Measurements from ENCODE around the gene GTSE1.
A peak's percentile ranks its signal among the peaks of the same experiment; 100 is the strongest.

The GTSE1 gene

DNA sequence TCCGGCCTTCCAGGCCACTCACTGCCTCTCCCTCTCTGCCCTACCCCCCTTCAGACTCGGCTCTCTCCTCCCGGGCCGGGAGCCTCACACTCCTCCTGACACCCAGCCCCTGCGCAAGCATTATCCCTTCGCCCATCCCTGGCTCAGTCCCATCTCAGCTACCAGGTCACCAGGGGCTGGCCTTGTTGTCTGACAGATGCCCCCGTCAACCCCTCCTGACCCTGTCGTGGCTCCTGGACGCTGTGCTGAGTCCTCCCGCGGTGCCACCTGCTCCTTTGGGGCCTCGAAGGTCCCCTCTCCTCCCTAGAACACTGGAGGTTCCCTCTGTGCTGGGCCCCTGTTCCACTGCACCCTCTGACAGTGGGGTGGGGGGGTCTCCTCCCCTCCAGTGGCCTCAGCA lies 71.8 kb downstream of the GTSE1 start:
- DNase-seq: no peak

DNA sequence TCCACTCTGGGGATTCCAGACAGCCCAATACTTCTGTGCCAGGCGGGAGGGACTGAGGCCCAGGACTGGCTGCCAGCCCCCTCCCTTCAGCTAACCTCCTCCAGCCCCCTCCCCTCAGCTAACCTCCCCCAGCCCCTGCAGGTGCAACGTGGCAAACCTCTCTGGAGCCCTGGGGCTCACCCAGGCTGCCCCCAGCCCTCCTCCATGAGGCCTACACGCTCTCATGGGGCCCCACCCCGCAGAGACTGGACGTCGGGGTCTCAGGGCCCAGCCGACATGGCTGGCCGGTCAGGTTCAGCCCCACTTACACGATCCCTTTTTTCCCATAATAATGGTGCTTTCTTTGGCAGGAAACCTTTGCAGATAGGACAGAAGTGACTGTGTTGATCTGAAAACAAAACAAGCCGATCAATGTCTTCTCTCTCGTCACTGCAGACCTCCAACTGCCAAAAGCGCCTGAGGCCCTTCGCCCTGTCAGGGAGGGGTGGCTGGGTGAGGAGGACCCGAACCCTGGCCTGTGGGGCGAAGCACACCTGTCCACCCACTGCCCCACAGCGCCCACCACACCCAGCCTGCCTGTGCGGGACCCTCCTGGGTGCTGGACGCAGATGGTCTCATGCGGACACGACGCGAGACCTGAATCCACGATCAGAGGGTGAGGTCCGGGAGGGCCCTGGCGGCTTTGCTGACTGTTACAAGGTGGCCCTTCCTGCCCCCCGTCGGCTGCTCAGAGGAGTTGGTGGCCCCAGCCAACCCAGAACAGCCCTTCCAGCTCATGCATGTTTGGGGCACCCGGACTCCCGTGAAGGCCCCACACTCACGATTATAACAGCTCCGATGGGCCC lies 72.4 kb downstream of the GTSE1 start:
- no peak for DNase-seq

DNA sequence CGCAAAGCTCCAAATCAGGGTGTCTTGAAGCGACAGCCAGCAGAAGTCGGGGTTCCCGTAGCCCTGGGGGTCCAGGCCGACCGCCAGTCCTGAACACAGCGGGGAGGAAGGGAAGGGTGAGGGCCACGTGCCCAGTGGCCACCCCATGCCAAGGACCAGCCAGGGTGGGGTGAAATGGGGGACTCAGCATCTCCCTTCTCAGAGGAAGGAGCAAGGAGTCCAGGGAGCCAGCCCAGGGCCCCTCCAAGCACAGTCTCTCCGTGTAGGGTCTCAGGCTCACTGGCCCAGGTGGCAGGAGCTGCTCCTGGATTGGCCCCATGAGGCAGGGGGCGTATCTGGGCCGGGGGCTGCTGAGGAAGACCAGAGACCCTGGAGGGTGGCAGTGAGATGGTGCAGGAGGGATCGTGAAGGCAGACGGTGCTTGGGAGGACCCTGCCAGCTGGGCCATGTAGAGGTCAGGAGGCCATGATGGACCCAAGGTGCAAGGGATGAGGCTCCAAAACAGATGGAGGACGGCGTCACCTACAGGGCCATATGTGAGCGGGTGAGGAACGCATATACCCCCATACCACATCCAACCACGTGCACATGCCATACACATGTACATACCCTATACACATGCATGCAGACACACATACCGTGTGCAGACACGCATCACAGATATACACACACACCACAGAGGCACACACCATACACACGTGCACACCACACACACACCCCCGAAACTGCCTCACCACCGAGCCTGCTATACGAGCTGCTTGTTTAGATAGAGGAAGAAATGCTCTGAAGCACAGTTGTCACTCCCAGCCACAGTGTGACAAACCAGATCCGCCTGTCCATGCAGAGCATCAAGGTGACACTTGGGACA lies 73.3 kb downstream of the GTSE1 start:
- no peak for DNase-seq

DNA sequence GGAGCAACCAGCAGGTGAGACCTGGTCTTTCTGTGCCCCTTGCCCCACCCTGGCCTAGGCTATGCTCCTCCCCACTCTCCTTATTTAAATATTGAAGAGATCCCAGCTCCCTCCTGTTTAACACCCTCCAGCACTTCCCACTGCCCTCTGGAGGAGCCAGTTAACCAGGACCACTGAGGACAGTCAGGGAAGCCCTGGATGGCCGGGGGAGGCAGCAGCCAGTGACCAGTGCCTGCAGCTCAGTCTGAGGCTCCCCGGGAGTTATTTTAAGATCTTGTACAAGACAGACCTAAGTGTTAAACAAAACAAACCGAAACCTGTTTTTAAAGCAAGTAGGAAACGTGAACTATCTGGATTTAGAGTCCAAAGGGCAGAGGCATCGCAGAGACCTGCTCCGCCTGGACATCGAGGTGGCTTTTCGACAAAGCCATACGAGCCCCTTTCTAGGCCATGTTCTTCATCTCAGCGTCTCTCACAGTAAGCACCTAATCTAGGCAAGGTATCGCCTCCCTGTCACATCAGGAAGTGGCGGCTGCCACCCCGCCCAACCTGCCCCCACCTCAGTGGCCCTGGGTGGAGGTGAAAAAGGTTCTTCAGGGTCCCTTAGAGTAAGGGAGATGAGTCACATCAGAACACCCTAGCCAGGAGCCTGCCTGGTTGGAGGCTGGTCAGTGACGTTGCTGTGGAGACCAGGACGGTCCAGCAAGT lies 74.1 kb downstream of the GTSE1 start:
- peak; percentile 22 for DNase-seq

DNA sequence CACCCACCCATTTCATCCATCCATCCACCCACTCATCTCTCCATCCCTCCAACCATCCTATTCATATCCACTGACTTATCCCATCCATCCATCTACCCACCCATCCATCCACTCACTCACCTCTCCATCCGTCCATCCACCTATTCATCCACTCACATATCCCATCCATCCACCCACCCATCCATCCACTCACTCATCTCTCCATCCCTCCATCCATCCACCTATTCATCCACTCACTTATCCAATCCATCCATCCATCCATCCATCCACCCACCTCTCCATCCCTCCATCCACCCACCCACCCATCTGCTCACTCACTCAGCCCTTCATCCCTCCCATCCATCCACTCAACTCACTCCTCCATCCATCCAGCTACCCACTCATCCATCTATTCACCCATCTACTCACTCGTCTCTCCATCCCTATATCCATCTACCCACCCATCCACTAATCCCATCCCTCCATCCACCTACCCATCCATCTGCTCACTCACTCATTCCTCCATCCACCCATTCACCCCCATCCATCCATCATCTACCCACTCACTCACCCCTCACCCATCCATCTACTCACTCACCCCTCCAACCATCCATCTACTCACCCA lies 75.1 kb downstream of the GTSE1 start:
- no peak for DNase-seq

DNA sequence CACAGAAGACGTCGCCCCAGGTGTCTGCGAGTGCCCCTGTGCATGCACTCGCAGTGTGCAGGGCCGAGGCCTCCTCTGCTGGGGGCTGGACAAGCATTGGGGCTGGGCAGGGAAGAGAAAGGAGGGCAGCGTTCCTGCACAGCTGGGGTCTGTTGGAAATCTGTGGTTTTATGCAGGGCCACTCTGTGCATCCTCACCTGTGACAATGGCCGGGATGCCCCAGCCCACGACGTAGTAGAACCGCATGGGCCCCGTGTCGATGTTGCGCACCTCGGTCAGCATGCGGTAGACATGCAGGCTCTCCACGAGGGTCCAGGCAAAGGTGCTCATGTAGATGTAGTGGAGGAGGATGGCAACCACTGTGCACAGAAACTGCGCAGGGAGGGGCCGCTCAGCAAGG lies 76.0 kb downstream of the GTSE1 start:
- no peak for DNase-seq

DNA sequence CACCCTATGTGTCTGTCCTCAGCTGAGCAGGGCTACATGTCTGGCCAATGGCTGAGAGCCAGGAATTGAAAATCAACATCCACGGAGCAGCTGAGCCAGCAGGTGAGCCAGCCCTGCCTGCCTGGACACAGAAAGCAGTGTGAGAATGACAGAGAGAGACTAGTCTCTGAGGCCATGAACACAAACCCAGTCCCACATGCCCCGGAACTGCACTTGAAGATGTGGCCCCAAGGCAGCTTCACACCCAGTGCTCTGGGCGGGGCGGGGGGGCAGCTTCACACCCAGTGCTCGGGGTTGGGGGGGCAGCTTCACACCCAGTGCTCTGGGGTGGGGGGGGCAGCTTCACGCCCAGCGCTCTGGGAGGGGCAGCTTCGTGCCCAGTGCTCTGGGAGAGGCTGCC lies 76.5 kb downstream of the GTSE1 start:
- DNase-seq: no peak

DNA sequence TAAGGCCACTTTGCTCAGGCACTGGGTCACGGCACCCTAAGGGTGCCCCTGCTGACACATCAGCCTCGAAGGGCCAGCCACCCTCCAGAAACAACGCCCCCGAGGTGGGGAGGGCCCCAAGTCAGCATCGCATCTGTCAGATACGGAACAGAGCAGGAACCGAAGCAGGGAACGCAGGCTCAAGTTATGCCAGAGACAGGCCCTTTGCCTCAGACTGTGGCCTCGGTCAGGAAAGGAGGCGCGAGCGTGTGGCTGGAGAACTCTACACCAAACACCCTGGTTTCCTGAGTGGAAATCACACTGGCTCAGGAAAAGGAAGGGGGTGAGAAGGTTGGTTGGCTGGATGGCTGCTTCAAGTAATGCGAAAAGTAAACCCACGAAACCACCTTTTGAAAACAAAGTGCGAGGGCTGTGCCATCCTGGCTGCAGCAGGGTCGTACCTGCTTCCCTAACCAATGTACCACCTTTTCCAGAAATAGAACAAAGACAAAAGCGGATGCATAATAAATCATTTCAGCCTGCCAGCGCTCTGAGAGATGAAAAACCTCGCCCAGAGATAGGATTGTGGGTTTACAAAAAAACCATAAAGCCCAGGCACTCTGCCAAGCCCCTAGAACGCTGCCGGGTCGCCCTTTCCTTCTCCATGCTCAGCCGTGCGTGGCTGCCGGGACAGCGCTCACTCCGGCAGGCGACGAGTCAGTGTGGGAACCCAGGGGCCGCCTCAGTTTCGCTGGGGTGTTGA lies 77.4 kb downstream of the GTSE1 start:
- no peak for DNase-seq

DNA sequence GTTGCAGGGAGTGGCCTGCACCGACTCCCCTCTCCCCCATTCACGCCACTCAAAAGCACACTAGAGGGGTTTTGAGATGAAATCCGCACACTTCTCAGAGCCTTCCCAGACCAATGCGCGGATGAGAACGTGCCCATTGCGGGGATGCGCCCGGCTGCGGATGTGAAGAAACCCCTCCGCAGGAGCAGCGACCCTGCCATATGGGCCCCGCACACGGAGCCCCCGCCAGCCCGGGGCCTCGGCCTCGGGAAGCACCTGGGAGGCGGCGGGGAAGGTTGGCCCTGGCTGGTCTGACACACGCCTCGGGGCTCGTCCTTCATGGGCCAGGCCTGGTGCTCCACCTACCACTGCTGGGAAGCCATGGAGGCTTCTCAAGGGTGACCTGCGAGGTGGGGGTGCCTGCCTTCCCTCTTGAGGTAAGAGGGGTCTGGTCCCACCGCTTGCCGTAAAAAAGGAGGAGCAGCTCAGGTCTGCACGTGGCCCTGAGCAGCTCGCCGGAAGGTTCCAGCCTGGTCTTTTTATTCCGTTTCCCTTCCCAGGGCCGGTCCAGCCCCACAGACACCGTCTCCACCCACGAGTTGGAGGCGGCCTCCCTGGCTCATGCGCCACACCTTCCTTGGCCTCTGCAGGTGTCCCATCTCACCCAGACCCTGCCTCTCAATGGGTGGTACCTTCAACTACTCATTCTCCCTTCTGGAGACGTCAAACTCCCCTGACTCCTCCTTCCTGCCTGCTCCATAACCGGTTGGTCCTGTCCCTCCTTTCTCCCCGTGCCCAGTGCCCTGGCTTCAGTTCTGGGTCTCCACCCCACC lies 78.2 kb downstream of the GTSE1 start:
- no peak for DNase-seq

DNA sequence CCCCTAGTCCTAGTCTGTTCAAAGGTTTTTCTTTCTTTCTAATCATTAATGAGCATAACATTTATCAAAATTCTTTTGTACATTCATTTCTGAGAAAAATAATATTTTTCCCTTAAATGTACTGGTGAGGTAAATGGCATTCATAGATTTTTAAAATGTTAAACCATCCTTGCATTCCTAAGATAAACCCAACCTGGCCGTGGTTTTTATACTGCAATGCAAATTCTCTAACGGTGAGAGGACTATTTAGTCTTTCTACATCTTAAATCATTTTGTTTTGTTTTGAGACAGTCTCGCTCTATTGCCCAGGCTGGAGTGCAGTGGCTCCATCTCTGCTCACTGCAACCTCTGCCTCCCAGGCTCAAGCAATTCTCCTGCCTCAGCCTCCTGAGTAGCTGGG lies 79.4 kb downstream of the GTSE1 start:
- no peak for DNase-seq

DNA sequence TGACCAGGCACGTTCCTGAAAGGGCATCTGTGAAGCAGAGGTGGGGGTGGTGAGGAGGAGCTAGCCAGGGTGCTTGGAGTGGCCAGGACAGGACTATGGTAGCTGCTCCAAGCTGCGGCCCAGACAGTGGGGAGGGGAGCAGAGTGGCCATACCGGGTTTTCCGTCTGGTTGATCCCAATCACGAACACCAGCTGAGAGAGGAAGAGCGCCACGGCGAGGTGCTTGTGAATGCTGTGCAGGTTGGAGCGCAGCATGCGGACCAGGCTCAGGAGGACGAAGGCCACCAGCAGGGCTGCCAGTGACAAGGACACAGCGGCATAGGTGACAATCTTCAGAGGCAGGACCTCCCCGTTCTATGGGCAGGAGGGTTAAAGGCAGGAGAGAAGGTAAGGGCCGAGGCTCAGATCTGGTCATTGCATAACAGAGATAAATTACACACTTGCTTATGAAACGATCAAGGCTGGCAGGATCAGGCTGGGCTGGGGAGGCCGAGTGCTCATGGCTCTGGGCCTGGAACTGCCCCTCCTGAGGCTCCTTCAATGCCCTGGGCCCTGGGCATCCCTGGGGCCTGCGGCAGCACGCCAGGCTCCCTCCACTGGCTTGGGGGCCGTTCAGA lies 80.3 kb downstream of the GTSE1 start:
- no peak for DNase-seq

DNA sequence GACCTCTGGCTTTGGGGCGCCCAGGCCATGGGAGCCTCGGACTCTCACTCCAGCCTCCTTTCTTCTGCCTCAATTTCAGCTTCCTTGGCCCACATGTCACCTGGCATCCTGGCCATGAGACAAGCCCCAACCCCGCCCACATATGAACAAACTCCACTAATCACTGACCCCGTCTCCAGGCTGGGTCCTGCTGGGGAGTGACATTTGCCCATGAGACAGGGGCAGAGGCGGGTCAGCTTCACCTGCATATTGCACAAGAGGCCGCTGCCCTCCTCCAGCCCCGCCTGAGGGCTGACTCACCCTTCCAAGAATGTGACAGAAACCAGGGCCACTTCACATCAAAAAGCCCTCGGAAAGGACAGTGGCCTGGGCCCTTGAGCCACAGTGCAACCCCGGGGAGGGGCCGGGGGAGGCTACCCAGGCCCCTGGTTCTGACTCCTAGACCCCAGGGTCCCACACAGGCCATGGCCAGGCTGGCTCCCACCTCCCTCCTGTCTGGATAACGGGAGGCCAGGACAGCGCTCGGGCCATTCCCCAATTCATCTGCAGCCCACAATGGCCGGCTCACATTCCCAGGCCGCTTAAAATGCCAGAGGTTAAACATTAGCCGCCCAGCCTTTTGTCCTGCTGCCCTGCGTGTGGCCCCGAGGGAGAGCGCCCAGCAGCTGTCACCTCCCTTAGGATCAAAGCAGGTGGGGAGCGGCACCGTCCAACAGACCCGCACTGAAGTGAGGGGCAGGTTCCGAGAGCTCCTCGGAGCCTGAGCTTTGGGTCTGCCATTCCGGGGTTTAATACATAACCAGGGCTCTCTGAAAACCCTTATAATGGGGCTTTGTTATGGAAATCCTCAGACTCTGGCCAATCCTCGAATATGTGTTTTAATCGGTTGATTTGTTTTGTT lies 81.1 kb downstream of the GTSE1 start:
- no peak for DNase-seq

DNA sequence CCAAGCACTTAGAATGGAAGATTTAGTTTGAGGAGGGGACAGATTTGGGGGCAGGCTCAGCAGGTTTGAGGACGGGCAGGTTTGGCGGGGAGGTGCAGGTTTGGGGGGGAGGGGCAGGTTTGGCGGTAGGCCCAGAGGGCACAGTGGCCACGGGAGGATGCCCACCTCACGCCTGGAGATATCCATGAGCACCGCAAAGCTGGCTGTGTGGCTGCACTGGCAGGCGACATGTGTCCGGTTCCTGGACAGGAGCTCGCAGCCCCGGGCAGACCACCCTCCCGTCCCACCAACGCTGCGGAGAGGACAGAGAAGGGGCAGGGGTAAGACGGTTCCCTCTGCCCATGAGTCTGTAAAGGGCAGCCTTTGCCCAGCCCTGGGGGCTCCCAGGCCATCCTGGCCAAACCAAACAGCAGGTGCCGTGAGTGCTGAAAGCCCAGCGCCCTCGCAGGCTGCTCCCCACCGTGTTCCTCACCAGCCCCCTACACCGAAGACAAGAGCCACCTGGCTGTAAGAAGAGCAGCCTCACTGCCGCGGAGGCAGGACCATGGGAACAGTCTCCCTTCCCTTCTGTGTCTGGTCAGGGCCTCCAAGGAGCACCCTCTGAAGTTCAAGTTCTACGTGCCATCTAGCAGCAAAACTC lies 81.9 kb downstream of the GTSE1 start:
- DNase-seq: no peak

DNA sequence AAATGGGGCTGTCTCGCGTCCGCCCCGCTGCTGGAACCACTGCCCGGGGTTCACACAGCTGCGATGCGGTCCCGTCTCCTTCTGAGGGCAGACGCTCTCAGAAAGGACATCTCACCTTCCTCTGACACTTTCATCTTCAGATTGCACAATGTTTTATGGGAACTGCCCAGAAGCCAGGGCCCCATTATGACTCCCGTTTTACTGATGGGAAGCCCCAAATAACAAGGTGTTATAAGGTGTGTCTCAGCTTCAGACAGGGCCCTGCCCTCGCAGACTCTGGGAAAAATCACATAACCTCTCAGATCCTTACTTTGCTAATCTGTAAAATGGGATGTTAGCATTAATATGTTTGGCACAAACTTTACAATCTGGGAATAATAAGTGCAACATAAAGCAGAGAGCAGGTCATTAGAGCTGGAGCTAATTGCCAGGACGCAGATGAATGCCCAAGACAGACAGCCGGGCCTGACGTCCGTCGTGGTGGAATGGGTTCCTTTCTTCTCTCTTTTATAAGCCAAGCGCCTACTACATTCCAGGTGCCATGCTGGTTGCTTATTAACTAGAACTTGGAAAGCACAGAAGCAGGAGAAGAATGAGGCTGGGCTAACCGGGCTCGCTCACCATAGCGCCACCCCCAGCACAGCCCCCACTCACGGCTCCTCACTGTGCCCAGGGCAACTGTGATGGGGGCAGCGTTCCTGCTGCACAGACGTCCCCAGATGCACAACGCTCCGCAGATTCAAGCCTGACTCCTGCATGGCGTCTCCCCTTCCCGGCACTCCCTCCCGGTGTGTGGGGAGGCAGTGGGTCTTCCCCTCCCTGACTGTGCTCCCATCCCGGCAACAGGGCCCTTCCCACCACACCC lies 82.6 kb downstream of the GTSE1 start:
- DNase-seq: no peak

DNA sequence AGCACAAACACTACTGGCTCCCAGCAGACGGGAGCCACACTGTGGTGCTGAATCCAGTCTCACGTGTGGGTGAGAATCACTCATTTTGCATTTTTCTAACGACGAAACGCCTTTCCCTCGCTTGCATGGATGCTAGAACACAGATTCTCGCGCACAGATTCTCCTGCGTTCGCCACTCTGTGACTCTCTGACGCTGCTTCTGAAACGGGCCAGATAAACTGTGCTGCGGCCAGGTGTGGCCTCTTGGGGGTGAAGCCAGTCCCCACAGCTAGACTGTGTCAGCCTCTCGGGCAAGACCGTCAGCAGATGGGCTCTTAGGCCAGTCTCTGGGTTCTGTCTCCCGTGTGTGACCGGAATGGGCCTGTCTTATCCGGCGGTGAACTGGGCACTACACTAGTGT lies 83.4 kb downstream of the GTSE1 start:
- no peak for DNase-seq

Measured in activated CD4-positive, alpha-beta T cell treated with anti-CD3 and anti-CD28 coated beads, Interleukin-2, amount 50 U/mL, for 1 hour (primary cell).